Pancreas (tissue), 10 donors: ENCODE data around the gene SLC2A4. TPM values are rescaled to one million over a fixed set of nuclear protein-coding genes. Genes with fewer than 3 reads are reported as not detected.

Experiments
- ATAC-seq, 4 donors: fragments of 200-7000 bp; cut with Tn5 transposase; one replicate each; pipeline versions ENCODE4 v1.8.0 to v1.9.1; 2020; ENCODE audit warnings: mild to moderate bottlenecking in 4 of 4, moderate library complexity in 4 of 4
- DNase-seq, 6 donors: peaks; one replicate each; pipeline ENCODE4 v3.0.0-alpha.2; 2020
- FAIRE-seq: peaks from 2 replicates; lab custom pipeline; 2012; peaks lifted over from hg19 to GRCh38; lab: Jason Lieb, UNC
- H3K27ac ChIP-seq, 4 donors: fragments of 200-600 bp; sonication (generic); 1 replicate in 3 of 4; 2 replicates in 1 of 4; pipeline versions ENCODE4 v1.5.0 to v1.8.0; 2020
- H3K27me3 ChIP-seq, 4 donors: fragments of 200-600 bp; one replicate each; pipeline ENCODE4 v1.8.0; 2021
- H3K36me3 ChIP-seq, 3 donors: fragments of 200-600 bp; sonication (generic) in 1 of 3; one replicate each; pipeline versions ENCODE4 v1.5.0 to v1.8.0; 2020 to 2021
- H3K4me1 ChIP-seq, 3 donors: fragments of 200-600 bp; one replicate each; pipeline ENCODE4 v1.8.0; 2021
- H3K4me3 ChIP-seq, 4 donors: fragments of 200-600 bp; sonication (generic) in 2 of 4; one replicate each; pipeline versions ENCODE4 v1.5.0 to v1.8.0; 2020 to 2021
- H3K9me3 ChIP-seq, 4 donors: fragments of 200-600 bp; one replicate each; pipeline ENCODE4 v1.8.0; 2021
- CTCF ChIP-seq, 4 donors: fragments of 200-600 bp; sonication (generic) in 3 of 4; IDR thresholded peaks; one replicate each; pipeline versions ENCODE4 v1.5.0 to v1.8.0; 2021; ENCODE audit warnings: antibody characterized with exemption in 4 of 4
- whole genome bisulfite sequencing, 2 donors: extraction: QIAGEN DNeasy Blood & Tissue Kit; methylation state at CpG; one replicate each; pipeline ENCODE4 v1.1.7; 2013; 5-methylcytosine and 5-hydroxymethylcytosine counted together
- intact Hi-C, 3 donors: fragments of 100-400 bp; cut with DNase I; formaldehyde crosslinking; loops; one replicate each; pipeline versions ENCODE4 v1.11.1 to v1.14.2; 2022
- polyA plus RNA-seq, 2 donors: library from polyadenylated mRNA; stranded (reverse); fragments of 200-250 nt; gene quantifications; one replicate each; pipeline ENCODE4 v1.2.3, GENCODE V29; 2013
- total RNA-seq, 6 donors: library from RNA; stranded (reverse); fragmentation: NEBNext Ultra II Directional in 4 of 6; extraction: Animal tissue kit (Norgen Biotek cat#: 25700) in 4 of 6; gene quantifications; one replicate each; pipeline versions ENCODE4 v1.2.1 to v1.2.4, GENCODE V29; 2021 to 2023
- donor health status: healthy with polysubstance abuse.
- donor health status: DM: no; HTN: no; CAD: no; lungs with moderate emphysema.
- donor health status: DM: no; HTN: no; CAD: no.
- donor health status: control.
- donor health status: control.
- donor health status: Bipolar disorder and iron deficiency.
- donor health status: DM: yes; HTN: yes; CAD: no.
- donor health status: DM: no; HTN: no; CAD: no.
- donor health status: DM: no; HTN: no; CAD: no.
- donor health status: DM: yes; HTN: yes; CAD: no.

Gene SLC2A4
- total and polyA plus RNA-seq, 8 donors: 0.16 to 1.8 (median 0.60) TPM

GRCh38 chr17:7235693-7236665 lies 45.5 kb upstream of the SLC2A4 start:
- 75 to 77% methylated on average over 22 of the region's 22 CpGs for WGBS, 2 donors
- Histone ChIP-seq H3K4me3 (no peak overlapping the region), H3K4me1 (peaks cover 15 to 46% (median 16%) of the 10 kb centered on the region in 3 donors), H3K9me3 (no peaks in the 10 kb centered on the region), H3K36me3 (peaks cover 0 to 3% (median 0%) of the 10 kb centered on the region in 3 donors), H3K27ac (no peak overlapping the region), H3K27me3 (no peaks in the 10 kb centered on the region)
- ATAC-seq (no peak), DNase-seq (peak in 4 of 6 donors; percentile 19 to 45 (median 43)), FAIRE-seq (no peak)
- TF ChIP-seq CTCF (IDR thresholded peaks at IDR 0.05): no peak
- intact Hi-C loops: no loop called here

GRCh38 chr17:7236808-7237207 lies 44.7 kb upstream of the SLC2A4 start:
- Histone ChIP-seq H3K27ac (peak overlapping the region in 3 of 4 donors; percentile 67 to 88 (median 86)), H3K9me3 (no peaks in the 10 kb centered on the region), H3K36me3 (peaks cover 0 to 3% (median 0%) of the 10 kb centered on the region in 3 donors), H3K4me1 (peaks cover 17 to 47% (median 17%) of the 10 kb centered on the region in 3 donors), H3K4me3 (no peak overlapping the region), H3K27me3 (no peaks in the 10 kb centered on the region)
- no peak for TF ChIP-seq CTCF (IDR thresholded peaks at IDR 0.05)
- DNase-seq (peak in 1 of 6 donors; percentile 17), ATAC-seq (no peak), FAIRE-seq (no peak)
- WGBS, 2 donors: 79 to 85% methylated on average over 6 of the region's 6 CpGs
- intact Hi-C loops: no loop called here

- DNase-seq: no peak
- Histone ChIP-seq H3K27ac (peak overlapping the region; percentile 57 to 88 (median 76)), H3K36me3 (peaks cover 0 to 3% (median 0%) of the 10 kb centered on the region in 3 donors), H3K27me3 (no peaks in the 10 kb centered on the region), H3K4me3 (peak overlapping the region; percentile 77 to 86 (median 80)), H3K9me3 (no peaks in the 10 kb centered on the region), H3K4me1 (peaks cover 17 to 43% (median 17%) of the 10 kb centered on the region in 3 donors)
- FAIRE-seq: no peak
- no peak for TF ChIP-seq CTCF (IDR thresholded peaks at IDR 0.05)
- intact Hi-C loops: no loop called here
- ATAC-seq: no peak
- WGBS, 2 donors: 15 to 22% methylated on average over 6 of the region's 6 CpGs
These were observed 44.2 kb upstream of the SLC2A4 start for GRCh38 chr17:7237266-7237760.

GRCh38 chr17:7237761-7238419 lies 43.6 kb upstream of the SLC2A4 start:
- peak overlapping the region; percentile 77 to 86 (median 80) for H3K4me3 ChIP-seq
- no peaks in the 10 kb centered on the region for H3K27me3 ChIP-seq
- peak overlapping the region; percentile 57 to 88 (median 76) for H3K27ac ChIP-seq
- DNase-seq (peak; percentile 76 to 93 (median 88)), FAIRE-seq (no peak), ATAC-seq (peak; percentile 2 to 10 (median 6))
- peaks cover 17 to 37% (median 17%) of the 10 kb centered on the region in 3 donors for H3K4me1 ChIP-seq
- 0 to 1% methylated on average over 47 to 70 of the region's 73 CpGs for WGBS, 2 donors
- no peak for TF ChIP-seq CTCF (IDR thresholded peaks at IDR 0.05)
- intact Hi-C loops: no loop called here
- no peaks in the 10 kb centered on the region for H3K9me3 ChIP-seq
- peaks cover 0 to 3% (median 0%) of the 10 kb centered on the region in 3 donors for H3K36me3 ChIP-seq
